NT2/D1 (cell line): ENCODE results near the gene NDST1.

Source experiments
- DNase-seq: peaks from one replicate; pipeline ENCODE4 v3.0.0-alpha.2; 2011; ENCODE audit warnings: low read depth, low spot score
- H3K27me3 ChIP-seq: 2 replicates; pipeline ENCODE4 v1.6.0; 2011; ENCODE audit warnings: mild to moderate bottlenecking; ENCODE audit not compliant: insufficient read length, insufficient read depth
- H3K36me3 ChIP-seq: 2 replicates; pipeline ENCODE4 v1.6.1; 2011; ENCODE audit warnings: mild to moderate bottlenecking, low read length, mixed read lengths; ENCODE audit not compliant: insufficient read depth, insufficient read length
- H3K4me1 ChIP-seq: 2 replicates; pipeline ENCODE4 v1.5.1; 2011; ENCODE audit not compliant: insufficient read depth, insufficient read length
- H3K4me3 ChIP-seq: 2 replicates; pipeline ENCODE4 v1.5.1; 2011; ENCODE audit warnings: low read depth; ENCODE audit not compliant: insufficient read length
- H3K9ac ChIP-seq: 2 replicates; pipeline ENCODE4 v1.6.0; 2011; ENCODE audit warnings: low read depth; ENCODE audit not compliant: insufficient read length
- H3K9me3 ChIP-seq: 2 replicates; pipeline ENCODE4 v1.5.1; 2011; ENCODE audit warnings: mild to moderate bottlenecking, low read length; ENCODE audit not compliant: insufficient read depth
- SUZ12 ChIP-seq: IDR thresholded peaks from 2 replicates; pipeline ENCODE4 v1.6.1; 2011; ENCODE audit not compliant: insufficient read length, insufficient read depth; ENCODE audit errors: extremely low read depth
- YY1 ChIP-seq: IDR thresholded peaks from 2 replicates; pipeline ENCODE4 v1.6.1; 2011; ENCODE audit not compliant: insufficient read length, insufficient read depth
- ZNF274 ChIP-seq: IDR thresholded peaks from 2 replicates; pipeline ENCODE4 v1.6.1; 2011; ENCODE audit warnings: mild to moderate bottlenecking, low read depth, low read length

Gene NDST1

DNA sequence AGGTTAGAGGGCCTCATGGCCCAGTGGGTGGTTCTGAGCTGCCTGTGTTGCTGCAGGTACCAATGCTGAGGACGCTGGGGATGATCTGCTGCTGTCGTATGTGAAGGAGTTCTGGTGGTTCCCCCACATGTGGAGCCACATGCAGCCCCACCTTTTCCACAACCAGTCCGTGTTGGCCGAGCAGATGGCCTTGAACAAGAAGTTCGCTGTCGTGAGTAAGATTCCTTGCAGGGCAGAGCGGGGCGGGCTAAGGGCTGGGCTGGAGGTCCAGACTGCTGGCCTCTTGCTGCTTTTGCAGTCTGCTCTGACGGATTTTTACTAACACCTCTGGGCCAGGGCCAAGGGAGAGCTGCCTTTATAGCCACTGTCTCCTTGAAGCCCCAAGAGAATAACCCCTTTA lies 26.9 kb downstream of the NDST1 start:
- Histone ChIP-seq H3K9ac (no peak overlapping the region), H3K9me3 (no peaks in the 10 kb centered on the region), H3K36me3 (peaks cover 78% of the 10 kb centered on the region), H3K27me3 (no peaks in the 10 kb centered on the region), H3K4me3 (no peak overlapping the region), H3K4me1 (peaks cover 4% of the 10 kb centered on the region)
- DNase-seq, result no peak
- TF ChIP-seq YY1 (no peak), SUZ12 (no peak), ZNF274 (no peak)

DNA sequence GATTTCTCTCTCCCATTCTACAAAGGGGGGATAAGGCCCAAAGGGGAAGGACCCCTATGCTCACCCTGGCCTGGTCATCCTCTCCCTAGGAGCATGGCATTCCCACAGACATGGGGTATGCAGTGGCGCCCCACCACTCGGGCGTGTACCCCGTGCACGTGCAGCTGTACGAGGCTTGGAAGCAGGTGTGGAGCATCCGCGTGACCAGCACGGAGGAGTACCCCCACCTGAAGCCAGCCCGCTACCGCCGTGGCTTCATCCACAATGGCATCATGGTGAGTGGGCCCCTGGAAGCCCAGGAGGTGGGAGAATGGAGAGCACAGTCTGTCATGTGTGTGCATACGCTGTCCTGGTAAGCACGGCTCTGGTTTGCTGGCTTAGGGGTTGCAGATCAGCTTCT lies 27.7 kb downstream of the NDST1 start:
- no peak overlapping the region for H3K9ac ChIP-seq
- H3K27me3 ChIP-seq, result no peaks in the 10 kb centered on the region
- H3K4me1 ChIP-seq, result peaks cover 3% of the 10 kb centered on the region
- no peak for DNase-seq
- peaks cover 86% of the 10 kb centered on the region for H3K36me3 ChIP-seq
- H3K4me3 ChIP-seq, result no peak overlapping the region
- no peaks in the 10 kb centered on the region for H3K9me3 ChIP-seq
- TF ChIP-seq SUZ12 (no peak), ZNF274 (no peak), YY1 (no peak)

DNA sequence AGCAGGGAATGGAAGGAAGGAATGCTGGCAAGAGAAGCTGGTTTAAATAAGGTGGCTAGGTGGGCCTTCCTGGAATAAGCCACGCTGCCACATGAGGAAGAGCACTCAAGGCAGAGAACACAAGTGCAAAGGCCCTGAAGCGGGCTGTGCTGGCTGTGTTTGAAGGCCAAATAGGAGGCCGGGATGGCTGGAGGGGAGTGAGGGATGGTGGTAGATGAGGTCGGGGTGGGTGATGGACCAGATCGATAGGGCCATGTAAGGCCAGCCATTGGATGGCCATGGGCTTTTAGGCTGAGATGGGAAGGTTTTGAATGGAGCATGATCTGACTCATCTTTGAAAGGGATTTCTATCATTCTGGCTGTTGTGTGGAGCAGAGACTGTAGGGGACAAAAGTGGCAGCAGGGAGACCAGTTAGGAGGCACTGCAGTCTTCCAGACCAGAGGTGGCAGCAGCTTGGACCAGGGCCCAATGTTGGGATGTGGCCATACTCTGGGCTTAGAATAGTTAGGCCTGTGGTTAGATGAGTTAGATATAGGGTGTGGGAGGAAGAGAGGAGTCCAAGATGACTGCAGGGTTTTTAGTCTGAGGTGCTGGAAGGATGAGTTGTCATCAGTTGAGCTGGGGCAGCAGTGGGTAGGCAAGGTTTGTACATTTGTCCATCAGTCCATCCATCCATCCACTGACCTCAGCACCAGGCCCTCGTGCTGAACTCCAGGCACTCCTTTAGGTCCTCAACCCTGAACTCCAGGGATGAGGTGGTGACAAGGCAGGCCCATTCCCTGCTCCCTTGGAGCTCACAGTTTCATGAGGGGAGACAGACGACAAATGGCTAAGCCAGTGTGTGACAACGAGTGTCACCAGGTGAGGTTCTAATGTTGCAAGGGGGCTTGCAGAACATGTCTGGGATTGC lies 30.3 kb downstream of the NDST1 start:
- Histone ChIP-seq H3K4me1 (no peaks in the 10 kb centered on the region), H3K9me3 (no peaks in the 10 kb centered on the region), H3K36me3 (peaks cover 92% of the 10 kb centered on the region), H3K4me3 (no peak overlapping the region), H3K27me3 (no peaks in the 10 kb centered on the region), H3K9ac (no peak overlapping the region)
- no peak for TF ChIP-seq SUZ12
- no peak for TF ChIP-seq YY1
- TF ChIP-seq ZNF274, result no peak
- no peak for DNase-seq

DNA sequence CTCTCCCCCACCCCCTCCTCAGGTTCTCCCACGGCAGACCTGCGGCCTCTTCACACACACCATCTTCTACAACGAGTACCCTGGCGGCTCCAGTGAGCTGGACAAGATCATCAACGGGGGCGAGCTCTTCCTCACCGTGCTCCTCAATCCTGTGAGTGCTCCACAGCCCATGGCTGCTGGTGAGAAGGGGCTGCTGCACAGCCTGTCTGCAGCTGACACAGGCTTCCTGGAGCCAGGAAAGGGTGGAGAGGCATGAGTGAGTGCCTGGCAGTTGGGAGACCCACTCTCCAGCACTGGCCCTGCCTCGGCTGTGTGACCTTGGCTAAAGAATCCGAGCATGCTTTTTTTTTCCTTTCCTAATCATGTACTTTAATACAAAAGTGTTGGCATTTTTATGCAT lies 31.3 kb downstream of the NDST1 start:
- H3K9ac ChIP-seq, result no peak overlapping the region
- DNase-seq, result no peak
- TF ChIP-seq ZNF274 (no peak), YY1 (no peak)
- H3K9me3 ChIP-seq, result no peaks in the 10 kb centered on the region
- H3K36me3 ChIP-seq, result peaks cover 90% of the 10 kb centered on the region
- H3K27me3 ChIP-seq, result no peaks in the 10 kb centered on the region
- H3K4me3 ChIP-seq, result no peak overlapping the region
- no peaks in the 10 kb centered on the region for H3K4me1 ChIP-seq

DNA sequence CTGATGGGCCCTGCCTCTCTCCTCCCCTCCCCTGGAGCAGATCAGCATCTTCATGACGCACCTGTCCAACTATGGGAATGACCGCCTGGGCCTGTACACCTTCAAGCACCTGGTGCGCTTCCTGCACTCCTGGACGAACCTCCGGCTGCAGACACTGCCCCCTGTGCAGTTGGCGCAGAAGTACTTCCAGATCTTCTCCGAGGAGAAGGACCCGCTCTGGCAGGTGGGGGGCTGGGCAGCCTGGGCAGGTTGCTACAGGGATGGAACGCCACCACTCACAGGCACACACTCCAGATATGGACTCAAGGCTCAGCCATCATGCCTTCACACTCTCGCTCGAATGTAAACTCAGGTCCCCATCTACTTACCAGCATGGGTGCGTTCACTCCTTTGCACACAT lies 32.1 kb downstream of the NDST1 start:
- Histone ChIP-seq H3K4me3 (no peak overlapping the region), H3K9ac (no peak overlapping the region), H3K27me3 (no peaks in the 10 kb centered on the region), H3K9me3 (no peaks in the 10 kb centered on the region), H3K36me3 (peaks cover 88% of the 10 kb centered on the region), H3K4me1 (peaks cover 2% of the 10 kb centered on the region)
- TF ChIP-seq SUZ12 (no peak), ZNF274 (no peak), YY1 (no peak)
- no peak for DNase-seq

DNA sequence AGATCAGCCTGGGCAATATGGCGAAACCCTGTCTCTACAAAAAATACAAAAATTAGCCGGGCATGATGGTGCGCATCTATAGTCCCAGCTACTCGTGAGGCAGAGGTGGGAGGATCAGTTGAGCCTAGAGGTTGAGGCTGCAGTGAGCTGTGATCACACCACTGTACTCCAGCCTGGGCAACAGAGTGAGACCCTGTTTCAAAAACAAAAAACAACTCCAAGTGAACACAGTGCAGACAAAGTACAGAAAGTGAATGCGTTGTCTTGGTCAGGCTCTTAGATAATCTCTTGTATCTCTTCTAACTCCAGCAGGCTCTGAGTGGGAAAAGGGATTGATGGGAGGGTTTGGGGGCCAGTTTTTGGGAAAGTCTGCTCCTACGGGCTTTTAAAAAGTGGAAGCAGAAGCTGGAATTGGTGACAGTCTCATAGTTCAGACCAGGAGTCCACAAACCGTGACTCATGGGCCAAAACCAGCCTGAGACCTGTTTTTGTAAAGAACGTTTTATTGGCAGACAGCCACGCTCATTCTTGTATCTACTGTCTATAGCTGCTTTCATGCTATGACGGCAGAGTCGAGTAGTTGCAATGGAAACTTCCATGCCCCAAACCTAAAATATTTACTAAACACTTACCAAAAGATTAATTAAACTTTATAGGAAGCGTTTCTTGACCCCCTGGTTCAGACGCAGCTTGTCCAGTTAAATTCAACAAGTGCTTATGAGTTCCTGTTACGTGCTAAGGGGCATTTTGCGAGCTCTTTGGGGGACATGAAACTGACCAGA lies 32.9 kb downstream of the NDST1 start:
- H3K9me3 ChIP-seq, result no peaks in the 10 kb centered on the region
- no peak overlapping the region for H3K4me3 ChIP-seq
- H3K4me1 ChIP-seq, result peaks cover 2% of the 10 kb centered on the region
- DNase-seq, result no peak
- H3K9ac ChIP-seq, result no peak overlapping the region
- no peak for TF ChIP-seq ZNF274
- TF ChIP-seq YY1, result no peak
- TF ChIP-seq SUZ12, result no peak
- H3K36me3 ChIP-seq, result peaks cover 88% of the 10 kb centered on the region
- no peaks in the 10 kb centered on the region for H3K27me3 ChIP-seq

DNA sequence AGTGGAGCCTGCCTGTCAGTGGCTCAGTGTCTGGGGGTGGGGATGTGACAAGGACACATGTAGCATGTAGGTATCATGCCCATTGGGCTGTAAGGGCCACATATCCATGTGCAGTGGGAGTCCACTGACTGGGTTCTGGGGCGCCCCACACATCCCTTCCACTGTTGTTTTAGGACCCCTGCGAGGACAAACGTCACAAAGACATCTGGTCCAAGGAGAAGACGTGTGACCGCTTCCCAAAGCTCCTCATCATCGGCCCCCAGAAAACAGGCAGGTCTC lies 33.4 kb downstream of the NDST1 start:
- H3K4me3 ChIP-seq, result no peak overlapping the region
- H3K36me3 ChIP-seq, result peaks cover 88% of the 10 kb centered on the region
- no peak overlapping the region for H3K9ac ChIP-seq
- H3K27me3 ChIP-seq, result no peaks in the 10 kb centered on the region
- no peaks in the 10 kb centered on the region for H3K9me3 ChIP-seq
- H3K4me1 ChIP-seq, result peaks cover 2% of the 10 kb centered on the region
- TF ChIP-seq SUZ12 (no peak), YY1 (no peak), ZNF274 (no peak)
- DNase-seq, result no peak
